GM06990 (cell line): ENCODE results near the gene ADNP.

Experiments
- DNase-seq: peaks from one replicate; pipeline ENCODE4 v3.0.0-alpha.2; 2011; ENCODE audit not compliant: insufficient read length; ENCODE audit errors: extremely low read depth
- H3K27me3 ChIP-seq: replicated peaks from 2 replicates; pipeline ENCODE4 v1.6.0; 2011; ENCODE audit warnings: low read length; ENCODE audit not compliant: control insufficient read depth, insufficient read depth
- H3K36me3 ChIP-seq: 2 replicates; pipeline ENCODE4 v1.5.1; 2011; ENCODE audit warnings: low read length; ENCODE audit not compliant: control insufficient read depth, insufficient read depth
- H3K4me3 ChIP-seq: replicated peaks from 2 replicates; pipeline ENCODE4 v1.5.1; 2011; ENCODE audit warnings: low read depth, mild to moderate bottlenecking, control low read depth, low read length
- TF ChIP-seq, protein P1 (sequence below): IDR thresholded peaks from 2 replicates; pipeline ENCODE4 v1.5.1; 2011; ENCODE audit warnings: low read length, control low read depth, mild to moderate bottlenecking, inconsistent platforms; ENCODE audit not compliant: insufficient read depth, poor library complexity, severe bottlenecking

The ADNP gene

DNA sequence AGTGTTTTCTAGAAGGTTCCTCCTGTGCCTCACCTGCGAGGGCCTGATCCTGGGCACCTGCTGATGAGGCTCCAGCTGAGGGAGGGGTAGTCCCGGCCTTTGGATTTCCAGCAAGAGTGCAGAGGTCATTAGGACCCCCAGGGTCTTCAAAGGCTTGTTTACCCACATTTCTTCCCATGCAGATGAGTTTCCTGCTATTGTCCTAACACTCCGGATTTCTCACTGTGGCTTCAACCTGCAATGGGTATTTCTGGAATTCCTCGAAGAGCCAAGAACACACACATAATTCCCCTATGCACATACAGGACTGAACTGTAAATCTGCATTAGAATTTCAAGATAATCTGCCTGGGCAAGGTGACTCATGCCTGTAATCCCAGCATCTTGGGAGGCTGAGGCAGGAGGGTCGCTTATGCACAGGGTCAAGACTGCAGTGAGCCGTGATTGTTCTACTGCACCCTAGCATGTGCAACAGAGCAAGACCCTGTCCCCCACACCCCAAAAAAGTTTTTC, 53.9 kb downstream of the ADNP start:
- TF ChIP-seq, protein P1, sequence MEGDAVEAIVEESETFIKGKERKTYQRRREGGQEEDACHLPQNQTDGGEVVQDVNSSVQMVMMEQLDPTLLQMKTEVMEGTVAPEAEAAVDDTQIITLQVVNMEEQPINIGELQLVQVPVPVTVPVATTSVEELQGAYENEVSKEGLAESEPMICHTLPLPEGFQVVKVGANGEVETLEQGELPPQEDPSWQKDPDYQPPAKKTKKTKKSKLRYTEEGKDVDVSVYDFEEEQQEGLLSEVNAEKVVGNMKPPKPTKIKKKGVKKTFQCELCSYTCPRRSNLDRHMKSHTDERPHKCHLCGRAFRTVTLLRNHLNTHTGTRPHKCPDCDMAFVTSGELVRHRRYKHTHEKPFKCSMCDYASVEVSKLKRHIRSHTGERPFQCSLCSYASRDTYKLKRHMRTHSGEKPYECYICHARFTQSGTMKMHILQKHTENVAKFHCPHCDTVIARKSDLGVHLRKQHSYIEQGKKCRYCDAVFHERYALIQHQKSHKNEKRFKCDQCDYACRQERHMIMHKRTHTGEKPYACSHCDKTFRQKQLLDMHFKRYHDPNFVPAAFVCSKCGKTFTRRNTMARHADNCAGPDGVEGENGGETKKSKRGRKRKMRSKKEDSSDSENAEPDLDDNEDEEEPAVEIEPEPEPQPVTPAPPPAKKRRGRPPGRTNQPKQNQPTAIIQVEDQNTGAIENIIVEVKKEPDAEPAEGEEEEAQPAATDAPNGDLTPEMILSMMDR = no peak
- H3K27me3 ChIP-seq = no peaks in the 10 kb centered on the region
- DNase-seq = no peak
- H3K36me3 ChIP-seq = peaks cover 35% of the 10 kb centered on the region
- no peak overlapping the region for H3K4me3 ChIP-seq

DNA sequence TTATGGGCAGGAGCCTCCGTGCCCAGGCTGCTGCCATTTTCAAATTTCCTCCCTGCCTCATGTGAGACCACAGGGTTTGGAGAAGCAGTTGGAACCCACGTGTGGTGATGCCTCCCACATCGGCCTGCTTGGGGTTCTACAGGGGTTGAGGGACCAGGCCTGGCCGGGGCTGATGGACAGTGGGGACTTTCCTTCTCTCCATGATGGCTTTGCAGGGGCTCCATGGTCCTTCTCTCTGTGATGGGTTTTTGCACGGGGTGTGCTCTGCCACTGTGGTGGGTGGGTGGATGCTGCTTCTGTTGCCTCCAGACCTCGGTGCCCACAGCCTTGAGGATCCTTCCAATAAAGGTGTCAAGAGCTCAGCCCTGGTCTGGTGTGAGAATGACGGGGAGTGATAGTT, 54.4 kb downstream of the ADNP start:
- H3K27me3 ChIP-seq = no peaks in the 10 kb centered on the region
- TF ChIP-seq, protein P1 = no peak
- peaks cover 34% of the 10 kb centered on the region for H3K36me3 ChIP-seq

DNA sequence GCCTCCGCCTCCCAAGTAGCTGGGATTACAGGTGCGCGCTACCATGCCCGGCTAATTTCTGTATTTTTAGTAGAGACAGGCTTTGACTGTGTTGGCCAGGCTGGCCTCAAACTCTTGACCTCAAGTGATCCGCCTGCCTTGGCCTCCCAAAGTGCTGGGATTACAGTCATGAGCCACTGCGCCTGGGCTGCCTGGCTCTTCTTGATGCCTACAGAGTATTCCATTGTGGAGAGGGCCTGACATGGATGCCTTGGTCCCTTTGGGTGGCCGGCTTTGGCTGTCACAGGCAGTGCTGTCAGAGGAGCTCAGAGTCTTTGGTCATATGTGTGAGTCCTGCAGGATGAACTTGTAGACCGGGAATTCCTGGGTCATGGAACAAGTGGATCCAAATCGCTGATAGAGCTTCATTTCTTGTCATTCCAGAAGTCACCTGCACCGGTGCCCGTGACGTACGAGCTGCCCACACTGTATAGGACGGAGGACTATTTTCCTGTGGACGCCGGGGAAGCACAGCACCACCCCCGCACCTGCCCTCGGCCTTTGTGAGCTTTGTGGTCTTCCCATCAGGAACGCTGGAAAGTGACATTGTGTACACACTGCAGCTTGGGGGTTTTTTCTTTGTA, 55.1 kb downstream of the ADNP start:
- peaks cover 33% of the 10 kb centered on the region for H3K36me3 ChIP-seq
- no peak for DNase-seq
- H3K27me3 ChIP-seq = no peaks in the 10 kb centered on the region
- TF ChIP-seq, protein P1 = no peak
- H3K4me3 ChIP-seq = no peak overlapping the region

More for the DNA sequence above, 54.4 kb downstream of the ADNP start:
- no peak for DNase-seq
- H3K4me3 ChIP-seq = no peak overlapping the region

DNA sequence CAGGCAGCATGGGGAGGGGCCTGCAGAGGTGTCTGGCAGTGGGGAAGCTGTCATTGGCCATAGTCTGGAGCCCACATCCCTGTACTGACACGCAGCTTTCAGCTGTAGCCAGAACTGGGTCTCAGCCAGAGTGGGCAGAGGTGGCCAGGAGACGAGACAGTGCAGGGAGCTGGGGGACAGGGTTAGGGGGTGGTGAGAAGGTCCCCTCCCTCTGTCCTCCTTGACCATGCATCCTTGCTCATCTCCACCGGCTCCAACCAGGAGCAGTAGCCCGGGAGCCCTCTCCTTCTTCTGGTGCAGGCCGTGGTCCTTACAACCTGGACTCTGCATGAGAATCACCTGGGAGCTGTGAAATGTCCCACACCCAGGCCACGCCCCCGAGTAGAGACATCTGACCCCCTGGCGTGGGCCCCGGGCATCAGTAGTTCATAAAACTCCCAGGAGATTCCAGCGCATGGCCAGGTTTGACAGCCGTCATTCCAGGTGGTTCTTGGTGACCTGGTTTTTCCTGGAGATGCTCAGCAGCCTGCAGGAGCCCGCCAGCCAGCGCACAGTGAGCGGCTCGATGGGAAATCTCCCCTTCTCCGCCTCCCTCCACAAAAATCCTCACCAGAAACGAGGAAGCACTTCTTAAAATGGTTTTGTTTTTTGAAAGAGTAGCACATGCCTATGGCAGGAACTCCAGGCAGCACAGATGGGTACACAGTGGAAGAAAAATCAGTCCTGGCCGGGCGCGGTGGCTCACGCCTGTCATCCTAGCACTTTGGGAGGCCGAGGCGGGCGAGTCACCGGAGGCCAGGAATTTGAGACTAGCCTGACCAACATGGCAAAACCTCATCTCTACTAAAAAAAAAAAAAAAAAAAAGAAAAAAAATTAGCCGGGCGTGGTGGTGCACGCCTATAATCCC, 56.2 kb downstream of the ADNP start:
- peaks cover 30% of the 10 kb centered on the region for H3K36me3 ChIP-seq
- TF ChIP-seq, protein P1 = no peak
- H3K4me3 ChIP-seq = no peak overlapping the region
- H3K27me3 ChIP-seq = no peaks in the 10 kb centered on the region
- DNase-seq = no peak

DNA sequence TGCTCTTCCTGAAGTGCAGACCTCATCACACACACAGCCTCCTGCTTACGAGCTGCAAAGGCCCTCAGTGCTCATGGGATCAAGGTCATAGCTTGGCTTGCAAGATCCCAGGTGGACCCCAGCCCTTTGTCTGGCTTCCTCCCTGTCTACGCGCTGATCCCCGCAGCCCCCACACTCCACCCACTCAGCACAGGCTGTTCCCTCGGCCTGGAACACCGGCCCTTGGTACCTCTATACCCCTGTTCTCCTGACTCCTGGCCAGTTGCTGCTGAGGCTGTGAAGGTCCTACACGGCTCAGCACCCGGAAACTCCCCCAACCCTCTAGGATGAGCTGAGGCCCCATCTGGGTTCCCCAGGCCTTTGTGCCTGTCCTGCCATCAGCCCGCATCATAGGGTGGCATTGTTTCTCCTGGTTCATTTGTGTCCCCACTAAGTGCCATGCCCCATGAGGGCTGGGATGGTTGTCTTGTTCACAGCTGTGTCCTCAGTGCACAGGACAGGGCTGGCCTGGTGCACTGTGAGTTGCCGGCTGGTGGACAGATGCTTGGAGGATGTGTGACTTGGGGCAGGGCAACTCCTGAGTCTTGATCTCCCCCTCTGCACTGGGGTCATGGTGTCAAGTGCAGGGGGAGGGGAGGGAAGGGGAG, 57.0 kb downstream of the ADNP start:
- Histone ChIP-seq H3K36me3 (peaks cover 25% of the 10 kb centered on the region), H3K4me3 (no peak overlapping the region), H3K27me3 (no peaks in the 10 kb centered on the region)
- no peak for DNase-seq
- TF ChIP-seq, protein P1 = no peak
